Endometrium (tissue), 2 donors: ENCODE data around the gene RRM2.
"Not testable (repeated sequence)": the region's sequence is repeated elsewhere in the genome, so short reads cannot be mapped to it uniquely, and the experiment has no call there.

Experiments used
- FAIRE-seq: peaks from 2 replicates; lab custom pipeline; 2012; peaks lifted over from hg19 to GRCh38; lab: Jason Lieb, UNC
- donor health status: control.
- donor health status: control.

RRM2 gene

DNA sequence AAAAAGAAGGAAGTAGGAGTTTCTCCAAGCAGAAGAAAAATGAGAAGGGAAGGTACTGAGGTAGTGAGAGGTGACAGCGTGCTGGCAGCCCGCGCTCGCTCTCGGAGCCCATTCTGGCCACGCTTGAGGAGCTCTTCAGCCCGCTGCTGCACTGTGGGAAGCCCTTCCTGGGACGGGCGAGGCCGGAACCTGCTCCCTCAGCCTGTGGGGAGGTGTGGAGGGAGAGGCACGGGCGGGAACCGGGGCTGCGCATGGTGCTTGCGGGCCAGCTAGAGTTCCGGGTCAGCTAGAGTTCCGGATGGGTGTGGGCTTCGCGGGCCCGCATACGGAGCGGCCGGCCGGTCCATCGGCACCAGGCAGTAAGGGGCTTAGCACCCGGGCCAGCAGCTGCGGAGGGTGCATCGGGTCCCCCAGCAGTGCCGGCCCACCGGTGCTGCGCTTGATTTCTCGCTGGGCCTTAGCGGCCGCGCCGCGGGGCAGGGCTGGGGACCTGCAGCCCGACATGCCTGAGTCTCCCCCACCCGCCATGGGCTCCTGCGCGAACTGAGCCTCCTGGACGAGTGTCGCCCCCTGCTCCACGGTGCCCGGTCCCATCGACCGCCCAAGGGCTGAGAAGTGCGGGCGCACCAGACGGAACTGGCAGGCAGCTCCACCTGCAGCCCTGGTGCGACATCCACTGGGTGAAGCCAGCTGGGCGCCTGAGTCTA lies 31.2 kb upstream of the RRM2 start:
- FAIRE-seq = no peak

DNA sequence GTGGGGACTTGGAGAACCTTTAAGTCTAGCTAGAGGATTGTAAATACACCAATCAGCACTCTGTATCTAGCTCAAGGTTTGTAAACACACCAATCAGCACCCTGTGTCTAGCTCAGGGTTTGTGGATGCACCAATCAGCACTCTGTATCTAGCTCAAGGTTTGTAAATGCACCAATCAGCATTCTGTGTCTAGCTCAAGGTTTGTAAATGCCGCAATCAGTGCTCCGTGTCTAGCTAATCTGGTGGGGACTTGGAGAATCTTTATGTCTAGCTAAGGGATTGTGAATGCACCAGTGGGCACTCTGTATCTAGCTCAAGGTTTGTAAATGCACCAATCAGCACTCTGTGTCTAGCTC lies 30.7 kb upstream of the RRM2 start:
- not testable (repeated sequence) for FAIRE-seq

DNA sequence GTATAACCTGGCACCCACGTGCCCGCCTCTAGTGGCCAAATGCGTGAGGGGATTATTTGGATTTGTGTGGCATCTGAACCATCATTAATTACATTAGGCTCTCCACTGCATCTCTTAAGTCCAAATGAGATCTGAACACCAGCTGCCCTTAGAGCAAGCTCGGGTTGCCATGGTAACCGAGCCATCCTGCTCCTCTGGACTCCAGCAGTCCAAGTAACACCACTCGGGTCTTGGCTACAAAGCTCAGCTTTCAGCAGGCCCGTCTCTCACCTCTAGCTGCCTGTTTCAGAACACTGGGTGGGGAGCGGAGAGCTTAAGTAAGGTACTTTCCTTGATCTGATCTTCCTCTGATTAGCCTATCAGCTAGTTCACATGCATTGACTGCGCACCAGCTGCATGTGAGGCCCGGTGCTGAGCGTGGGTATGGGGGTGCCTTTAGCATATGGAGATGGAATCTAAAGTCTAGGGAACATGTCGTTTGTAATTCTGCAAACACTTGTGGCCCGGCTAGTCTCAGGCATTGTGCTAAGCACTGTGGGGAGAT lies 28.2 kb upstream of the RRM2 start:
- no peak for FAIRE-seq

DNA sequence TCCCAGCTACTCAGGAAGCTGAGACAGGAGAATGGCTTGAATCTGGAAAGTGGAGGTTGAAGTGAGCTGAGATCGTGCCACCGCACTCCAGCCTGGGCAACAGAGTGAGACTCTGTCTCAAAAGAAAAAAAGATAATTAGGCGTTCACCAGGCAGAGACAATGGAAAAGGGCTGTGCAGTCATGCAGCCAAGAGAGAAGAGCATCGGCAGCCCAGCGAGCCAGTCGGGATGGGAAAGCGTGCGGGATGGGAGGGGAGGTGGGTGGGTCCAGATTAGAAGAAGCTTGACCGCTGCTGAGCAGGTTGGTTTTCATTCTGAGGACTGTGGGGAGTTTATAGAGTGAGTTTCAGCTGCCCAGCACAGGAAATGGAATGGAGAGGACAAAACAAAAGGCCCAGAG lies 27.4 kb upstream of the RRM2 start:
- FAIRE-seq = no peak

DNA sequence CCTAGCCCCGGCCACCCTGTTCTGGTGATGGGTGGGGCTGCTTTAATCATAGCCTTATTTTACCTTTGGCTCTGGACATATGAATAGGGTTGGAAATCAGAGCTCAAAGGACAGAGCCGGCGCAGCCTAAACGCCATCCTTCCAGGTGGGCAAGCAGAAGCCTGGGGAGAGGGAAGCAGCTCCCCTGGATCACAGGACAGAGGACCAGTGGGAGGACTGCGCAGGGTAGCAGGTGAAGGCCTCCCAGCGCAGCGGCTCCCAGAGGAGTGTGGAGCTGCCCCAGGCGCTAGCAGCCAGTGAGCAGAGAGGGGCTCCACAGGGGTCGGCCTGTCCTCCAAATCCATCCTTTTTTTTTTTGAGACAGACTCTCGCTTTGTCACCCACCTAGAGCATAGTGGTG lies 25.9 kb upstream of the RRM2 start:
- no peak for FAIRE-seq

DNA sequence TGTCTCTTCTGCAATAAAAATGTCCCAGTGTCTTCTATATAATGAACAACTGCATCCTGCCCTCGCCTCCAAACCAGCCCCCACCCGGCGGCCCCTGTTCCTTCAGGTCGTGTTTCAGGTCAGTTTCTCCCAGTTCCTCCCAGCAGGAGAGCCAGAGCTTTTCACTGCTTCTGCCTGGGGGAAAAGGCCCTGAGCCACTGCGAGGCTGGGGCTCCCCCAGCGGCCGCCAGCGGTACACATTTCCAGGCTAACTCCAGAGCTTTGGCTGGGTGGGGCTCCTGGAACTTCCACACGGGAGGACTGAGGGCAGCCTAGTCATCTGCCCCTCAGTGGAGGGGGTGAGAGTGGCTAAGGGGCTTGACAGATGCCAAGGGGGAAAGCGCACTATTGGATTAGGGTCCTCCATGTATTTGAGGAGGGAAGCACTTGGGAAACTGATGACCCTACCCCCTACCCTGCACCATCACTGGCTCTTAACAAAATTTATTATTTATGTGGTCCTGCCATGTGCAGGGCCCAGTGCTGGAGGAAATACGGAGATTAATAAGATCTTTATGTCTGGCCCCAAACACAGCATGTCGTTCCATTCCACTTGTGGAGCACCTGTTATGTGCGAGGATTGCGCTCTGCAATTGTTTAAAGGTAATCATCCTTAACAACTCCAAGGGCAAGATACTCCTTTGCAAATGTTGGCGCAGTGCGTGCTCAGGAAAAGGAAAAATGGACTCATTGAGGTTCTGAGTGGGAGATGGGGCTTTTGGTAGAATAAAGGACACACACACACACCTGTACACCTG lies 25.0 kb upstream of the RRM2 start:
- FAIRE-seq = no peak

DNA sequence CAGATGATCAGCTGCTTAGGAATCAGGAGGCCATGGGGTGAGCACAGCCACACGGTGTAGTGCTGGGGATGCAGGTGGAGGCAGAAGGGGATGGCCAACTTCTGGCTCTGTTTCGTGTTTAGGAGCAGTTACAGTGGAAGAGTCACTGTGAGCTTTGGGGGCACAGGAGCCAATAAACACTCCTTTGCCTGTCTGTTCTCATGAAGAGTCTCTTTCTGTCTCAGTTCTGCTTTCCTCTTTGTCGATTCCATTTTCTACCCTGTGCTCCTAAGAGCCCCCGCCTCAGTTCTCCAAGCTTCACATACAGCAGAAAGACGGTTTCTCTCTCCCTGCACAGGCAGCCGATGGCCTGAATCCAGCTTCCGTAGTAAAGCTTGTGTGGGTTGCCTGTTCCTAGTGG lies 21.0 kb upstream of the RRM2 start:
- no peak for FAIRE-seq

DNA sequence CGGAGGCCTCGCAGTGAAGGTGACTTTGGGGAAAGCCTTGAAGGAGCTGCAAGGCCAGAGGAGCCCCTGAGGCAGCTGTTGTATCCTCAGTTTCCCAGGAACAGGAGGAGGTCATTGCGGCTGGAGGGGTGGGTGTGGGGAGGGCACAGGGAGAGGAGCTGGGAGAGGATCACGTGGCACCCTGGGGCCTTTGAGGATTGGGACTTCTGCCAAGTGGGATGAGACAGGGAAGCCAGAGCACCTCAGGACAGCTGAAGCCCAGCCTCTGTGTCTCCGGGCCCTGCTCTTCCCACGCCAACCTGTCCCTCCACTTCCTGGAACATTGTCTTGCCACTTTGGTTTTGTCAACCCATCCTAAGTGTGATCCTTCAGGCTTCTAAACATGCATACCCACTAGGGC lies 19.4 kb upstream of the RRM2 start:
- no peak for FAIRE-seq

DNA sequence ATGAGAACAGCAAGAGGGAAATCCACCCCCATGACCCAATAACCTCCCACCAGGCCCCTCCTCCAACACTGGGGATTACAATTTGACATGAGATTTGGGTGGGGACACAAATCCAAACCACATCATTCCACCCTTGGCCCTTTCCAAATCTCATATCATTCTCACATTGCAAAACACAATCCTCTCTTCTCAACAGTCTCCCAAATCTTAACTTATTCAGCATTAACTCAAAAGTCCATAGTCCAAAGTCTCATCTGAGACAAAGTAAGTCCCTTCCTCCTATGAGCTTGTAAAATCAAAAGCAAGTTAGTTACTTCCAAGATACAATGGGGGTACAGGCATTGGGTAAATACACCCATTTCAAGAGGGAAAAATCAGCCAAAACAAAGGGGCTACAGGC lies 17.6 kb upstream of the RRM2 start:
- FAIRE-seq = not testable (repeated sequence)

DNA sequence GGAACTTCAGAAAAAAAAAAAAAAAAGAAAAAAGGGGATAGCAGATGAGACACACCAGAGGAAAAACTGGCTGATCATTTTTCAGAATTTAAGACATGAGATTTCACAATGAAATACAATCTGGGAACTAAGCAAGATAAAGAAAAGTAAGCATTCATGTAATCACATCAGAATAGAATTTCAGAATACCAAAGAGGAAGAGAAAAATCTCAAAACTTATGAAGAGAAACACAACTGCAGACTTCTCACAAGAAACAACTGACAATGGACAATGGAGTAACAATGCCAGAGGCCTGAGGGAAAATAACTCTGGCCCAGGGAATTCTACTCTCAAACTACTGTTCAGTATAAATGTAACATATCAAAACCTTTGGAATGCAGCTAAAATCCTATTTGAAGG lies 13.2 kb upstream of the RRM2 start:
- no peak for FAIRE-seq

DNA sequence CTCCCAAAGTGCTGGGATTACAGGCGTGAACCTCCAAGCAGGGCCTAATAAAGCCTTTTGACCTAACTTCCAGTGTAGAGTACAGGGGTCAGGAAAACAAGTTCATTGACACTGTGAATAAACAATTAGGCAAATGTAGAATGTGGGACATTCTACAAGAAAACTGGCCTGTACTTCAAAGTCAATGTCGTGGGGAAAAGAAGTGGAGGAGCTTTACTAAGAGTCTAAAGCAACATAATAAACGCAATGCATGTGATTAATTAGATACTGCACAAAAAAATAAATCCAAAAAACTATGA lies 3.6 kb upstream of the RRM2 start:
- no peak for FAIRE-seq

DNA sequence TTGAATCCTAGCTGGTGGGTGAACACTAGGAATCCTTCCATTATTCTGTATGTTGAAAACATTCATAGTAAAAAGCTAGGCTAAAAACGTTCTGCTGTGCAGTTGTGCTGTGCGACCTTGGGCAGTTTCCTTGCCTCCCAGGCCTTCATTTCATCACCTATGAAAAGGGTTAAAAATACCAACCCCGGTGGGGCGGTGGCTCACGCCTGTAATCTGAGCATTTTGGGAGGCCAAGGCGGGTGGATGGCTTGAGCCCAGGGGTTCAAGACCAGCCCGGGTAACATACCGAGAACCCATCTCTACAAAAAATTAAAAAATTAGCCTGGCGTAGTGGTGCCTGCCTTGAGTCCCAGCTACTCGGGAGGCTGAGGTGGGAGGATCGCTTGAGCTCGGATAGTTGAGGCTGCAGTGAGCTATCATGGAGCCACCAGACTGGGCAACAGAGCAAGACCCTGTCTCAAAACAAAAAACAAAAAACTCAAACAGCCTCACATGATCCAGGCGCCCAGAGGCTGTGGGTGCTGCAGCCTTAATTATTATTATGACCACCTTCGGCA lies 2.9 kb upstream of the RRM2 start:
- no peak for FAIRE-seq

DNA sequence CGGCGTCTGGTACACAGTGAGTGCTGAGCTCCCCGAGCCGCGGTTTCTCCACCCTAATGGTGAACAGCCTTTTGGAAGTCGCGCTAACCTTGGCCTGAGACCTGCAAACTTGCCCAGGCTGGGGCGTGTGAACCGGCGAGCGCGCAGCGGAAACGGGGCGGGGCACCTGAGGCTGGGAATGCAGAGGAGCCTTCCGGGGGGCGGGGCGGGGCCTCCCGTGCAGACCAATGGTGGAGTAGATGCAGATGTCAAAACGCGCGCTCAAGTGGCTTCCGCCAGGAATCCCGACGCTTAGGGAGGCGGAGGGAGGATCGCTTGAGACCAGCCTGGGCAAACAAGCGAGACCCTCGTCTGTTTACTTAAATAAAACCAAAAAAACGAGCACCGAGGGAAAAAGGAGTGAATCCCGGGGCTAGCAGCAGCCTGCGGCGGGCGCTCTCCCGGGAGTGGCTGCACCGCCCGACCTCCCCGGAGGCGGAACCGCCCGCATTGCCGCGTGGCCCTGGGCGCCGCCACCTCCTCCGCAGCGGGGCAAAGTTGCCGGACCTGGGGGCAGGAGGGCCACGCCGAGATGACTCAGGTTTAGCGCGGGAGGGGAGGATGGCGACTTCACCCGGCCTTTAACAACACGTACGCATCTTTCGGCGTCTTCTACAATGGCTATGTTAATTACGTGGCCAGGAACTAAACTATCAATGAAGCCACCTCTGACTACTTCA lies 2.2 kb upstream of the RRM2 start:
- FAIRE-seq = no peak

DNA sequence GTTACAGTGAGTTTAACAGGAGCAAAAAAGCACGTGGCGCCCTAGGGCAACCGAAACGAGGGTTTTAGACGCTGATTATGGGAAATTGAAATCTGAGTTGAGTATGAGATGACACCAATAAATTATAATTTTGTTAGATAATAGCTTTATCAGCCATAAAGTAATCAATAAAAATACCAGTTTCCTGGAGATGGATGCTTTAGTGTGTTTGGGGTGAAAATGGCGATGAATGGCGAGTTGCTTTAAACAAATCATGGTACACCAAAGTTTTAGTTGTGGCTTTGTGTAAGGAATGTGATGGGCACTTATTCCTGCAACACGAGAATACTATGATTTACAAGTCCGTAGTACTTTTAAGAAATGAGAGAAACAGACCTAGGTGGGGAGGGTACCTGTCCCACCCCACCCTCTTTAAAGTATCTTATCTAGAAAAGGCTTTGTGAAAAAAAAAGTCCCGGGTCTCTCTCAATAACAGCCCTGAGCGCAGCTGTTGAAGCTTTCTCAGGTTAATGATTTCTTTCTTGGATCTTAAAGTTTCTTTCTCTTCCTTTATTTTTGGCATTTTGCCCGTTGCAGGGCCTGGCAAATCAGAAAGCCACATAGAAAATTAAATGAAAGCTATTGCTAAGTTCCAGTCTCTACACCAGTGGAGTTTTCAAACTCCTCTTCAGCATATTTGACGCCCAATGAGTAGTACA lies 1.5 kb upstream of the RRM2 start:
- no peak for FAIRE-seq

DNA sequence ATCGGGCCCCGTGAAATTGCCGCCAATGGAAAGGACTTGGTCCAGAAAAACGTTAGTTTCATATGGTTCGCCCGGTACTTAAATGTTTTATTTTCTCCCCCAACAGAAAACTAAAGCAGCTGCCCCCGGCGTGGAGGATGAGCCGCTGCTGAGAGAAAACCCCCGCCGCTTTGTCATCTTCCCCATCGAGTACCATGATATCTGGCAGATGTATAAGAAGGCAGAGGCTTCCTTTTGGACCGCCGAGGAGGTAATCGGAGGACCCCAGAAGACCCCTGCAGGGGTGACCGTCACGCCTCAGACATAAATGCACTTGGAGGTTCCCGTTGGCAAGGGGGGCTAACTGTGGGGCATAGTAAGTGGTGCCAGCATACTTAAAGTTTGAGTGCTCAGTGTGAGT lies 742 bp downstream of the RRM2 start:
- FAIRE-seq = no peak

DNA sequence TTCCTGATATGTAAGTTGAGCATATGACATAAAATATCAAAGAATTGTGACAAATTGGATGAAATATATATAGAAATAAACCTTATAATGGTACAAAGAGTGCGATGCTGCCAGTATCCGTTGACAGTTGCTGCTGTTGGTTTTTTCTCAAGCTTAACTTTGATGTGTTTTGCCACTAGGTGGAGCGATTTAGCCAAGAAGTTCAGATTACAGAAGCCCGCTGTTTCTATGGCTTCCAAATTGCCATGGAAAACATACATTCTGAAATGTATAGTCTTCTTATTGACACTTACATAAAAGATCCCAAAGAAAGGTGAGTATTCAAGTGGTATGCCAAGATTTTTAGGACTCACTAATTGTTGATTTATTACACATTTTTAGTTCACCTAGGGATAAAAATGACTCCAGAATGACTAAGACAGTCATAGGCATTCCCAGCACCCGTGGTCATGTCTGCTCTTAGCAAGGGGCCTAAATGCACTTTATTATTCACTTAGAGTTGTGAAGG lies 2.1 kb downstream of the RRM2 start:
- no peak for FAIRE-seq

DNA sequence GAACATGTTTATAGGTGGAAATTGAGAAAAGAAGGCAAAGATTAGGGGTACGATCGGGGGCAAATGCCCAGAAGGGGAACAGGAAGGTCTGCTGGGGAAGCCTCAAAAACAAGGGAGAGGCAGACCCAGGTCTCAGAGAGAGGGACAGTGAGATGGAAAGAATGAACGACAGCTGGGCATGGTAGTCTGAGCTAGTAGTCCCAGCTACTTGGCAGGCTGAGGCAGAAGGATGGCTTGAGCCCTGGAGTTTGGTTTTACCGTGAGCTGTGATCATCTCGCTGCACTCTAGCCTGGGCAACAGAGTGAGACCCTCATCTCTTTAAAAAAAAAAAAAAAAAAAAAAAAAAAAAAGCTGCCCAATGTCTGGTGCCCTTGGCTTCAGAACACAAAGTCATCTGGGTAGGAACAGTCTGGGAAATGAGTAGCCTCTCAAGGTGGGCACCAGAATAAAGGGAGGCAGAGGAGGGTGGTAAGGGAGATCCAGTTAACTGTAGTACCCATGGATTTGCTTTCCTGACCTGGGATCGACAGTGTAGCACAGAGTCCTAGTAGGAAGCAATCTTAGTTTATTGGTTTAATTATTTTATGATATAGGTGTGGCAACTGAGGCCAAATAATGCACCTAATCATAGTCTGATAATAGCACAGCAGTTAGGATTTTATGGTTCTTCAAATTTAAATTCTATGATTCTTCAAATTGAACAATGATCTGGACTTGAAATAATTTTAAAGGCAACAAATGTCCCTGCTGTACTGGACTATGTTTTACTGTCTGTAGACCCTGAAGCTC lies 3.5 kb downstream of the RRM2 start:
- no peak for FAIRE-seq

DNA sequence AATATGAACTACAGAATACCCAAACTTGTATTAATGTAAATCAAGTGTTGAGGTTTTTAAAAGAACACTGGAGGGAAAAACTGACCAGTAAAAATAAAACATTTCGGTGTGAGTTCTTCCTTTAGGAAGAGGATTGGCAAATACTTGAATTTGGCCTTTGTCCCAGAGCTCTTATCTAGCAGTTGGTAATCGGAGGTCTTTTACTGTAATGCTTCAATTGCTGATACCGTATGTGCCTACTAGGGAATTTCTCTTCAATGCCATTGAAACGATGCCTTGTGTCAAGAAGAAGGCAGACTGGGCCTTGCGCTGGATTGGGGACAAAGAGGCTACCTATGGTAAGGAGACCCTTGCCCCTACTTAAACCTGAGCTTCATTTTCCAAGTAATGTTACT lies 4.1 kb downstream of the RRM2 start:
- FAIRE-seq = no peak

DNA sequence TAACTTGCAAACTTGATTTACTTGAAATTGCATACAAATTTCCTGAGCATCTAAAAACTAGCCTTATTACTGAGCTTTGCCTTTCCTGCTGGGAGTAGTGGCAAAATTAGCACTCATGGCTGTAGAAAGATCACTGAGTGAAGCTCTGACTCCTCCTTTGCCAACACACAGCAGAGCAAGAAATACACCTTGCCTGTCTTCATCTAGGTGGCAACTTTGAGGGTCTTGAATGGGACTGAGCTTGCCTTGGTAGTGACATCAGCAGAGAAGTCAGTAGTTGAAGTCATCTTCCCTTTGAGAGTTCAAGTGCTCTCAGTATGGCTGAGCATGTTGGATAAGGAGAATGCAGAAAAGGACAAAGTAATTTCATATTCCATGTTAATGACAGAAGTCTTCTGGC lies 5.9 kb downstream of the RRM2 start:
- no peak for FAIRE-seq

DNA sequence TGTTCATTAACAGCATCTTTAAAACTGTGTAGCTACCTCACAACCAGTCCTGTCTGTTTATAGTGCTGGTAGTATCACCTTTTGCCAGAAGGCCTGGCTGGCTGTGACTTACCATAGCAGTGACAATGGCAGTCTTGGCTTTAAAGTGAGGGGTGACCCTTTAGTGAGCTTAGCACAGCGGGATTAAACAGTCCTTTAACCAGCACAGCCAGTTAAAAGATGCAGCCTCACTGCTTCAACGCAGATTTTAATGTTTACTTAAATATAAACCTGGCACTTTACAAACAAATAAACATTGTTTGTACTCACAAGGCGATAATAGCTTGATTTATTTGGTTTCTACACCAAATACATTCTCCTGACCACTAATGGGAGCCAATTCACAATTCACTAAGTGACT lies 7.0 kb downstream of the RRM2 start:
- no peak for FAIRE-seq

DNA sequence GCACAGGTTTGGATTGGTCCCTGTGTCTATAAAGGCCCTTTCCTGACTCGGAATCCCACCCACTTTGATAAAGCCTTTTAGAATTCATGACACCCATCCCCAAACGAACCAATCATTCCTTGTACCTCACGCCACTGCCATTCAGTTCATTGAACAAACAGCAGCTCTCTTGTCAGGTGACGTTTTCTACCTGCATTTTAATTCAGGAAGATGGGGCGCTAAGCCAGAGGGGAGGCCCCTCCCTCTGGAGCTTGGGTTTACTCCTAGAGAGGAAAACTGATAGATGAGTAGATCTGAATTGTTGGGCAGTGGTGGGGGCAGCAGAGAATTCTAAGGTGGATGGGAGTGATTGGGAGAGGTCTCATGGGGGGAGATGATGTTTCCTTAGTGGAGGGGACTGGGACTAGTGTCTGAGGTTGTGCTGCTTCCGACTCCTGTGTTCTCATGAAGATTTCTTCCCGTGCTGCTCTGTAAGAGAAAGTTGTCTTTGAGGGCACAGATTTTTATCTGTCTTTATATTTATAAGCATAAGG lies 9.6 kb downstream of the RRM2 start:
- no peak for FAIRE-seq
